Measurements from ENCODE around the gene MEG3. TPM values are rescaled to one million over a fixed set of nuclear protein-coding genes. Genes with fewer than 3 reads are reported as not detected.
A peak's percentile ranks its signal among the peaks of the same experiment; 100 is the strongest.

Gene MEG3
- total RNA-seq, 1 donor from 2014 or later: 32.3 TPM

- Mint-ChIP-seq H3K9me3 (ENCODE audit: low read depth) (no peaks in the 10 kb centered on the region), H3K27ac (no peak overlapping the region), H3K4me3 (ENCODE audit: low read depth) (no peak overlapping the region), H3K36me3 (ENCODE audit: insufficient read depth) (no peaks in the 10 kb centered on the region), H3K4me1 (ENCODE audit: low read depth) (peaks cover 27% of the 10 kb centered on the region), H3K27me3 (peaks cover 16% of the 10 kb centered on the region)
- TF ChIP-seq CTCF (IDR thresholded peaks at IDR 0.05; ENCODE audit: unreplicated experiment): no peak
- DNase-seq (ENCODE audit: low spot score, unreplicated experiment): no peak
These were observed 46.8 kb upstream of the MEG3 start for GRCh38 chr14:100778951-100779690.

DNA sequence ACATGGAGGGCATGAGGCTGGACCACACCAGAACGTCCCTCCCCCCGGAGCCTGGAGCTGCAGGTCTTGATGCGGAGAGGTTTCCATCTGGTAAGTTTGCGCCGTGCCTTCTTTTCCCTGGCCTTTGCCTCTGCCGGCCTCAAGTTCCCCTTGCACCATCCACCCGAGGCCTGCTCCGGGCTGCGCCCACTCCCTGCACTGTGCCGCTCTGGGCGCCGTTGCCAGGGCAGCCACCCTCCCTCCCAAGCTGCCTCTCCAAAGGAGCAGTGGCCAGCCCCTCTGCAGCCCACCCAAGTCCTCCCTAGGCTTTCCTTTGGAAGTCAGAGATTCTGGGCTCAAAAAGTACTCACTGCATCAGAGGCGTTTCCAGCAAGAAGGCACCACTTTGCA is 46.2 kb upstream of the MEG3 start:
- DNase-seq (ENCODE audit: low spot score, unreplicated experiment): no peak
- no peak for TF ChIP-seq CTCF (IDR thresholded peaks at IDR 0.05; ENCODE audit: unreplicated experiment)
- Mint-ChIP-seq H3K4me3 (ENCODE audit: low read depth) (no peak overlapping the region), H3K27me3 (peaks cover 15% of the 10 kb centered on the region), H3K4me1 (ENCODE audit: low read depth) (peaks cover 29% of the 10 kb centered on the region), H3K27ac (no peak overlapping the region), H3K9me3 (ENCODE audit: low read depth) (no peaks in the 10 kb centered on the region), H3K36me3 (ENCODE audit: insufficient read depth) (no peaks in the 10 kb centered on the region)

DNA sequence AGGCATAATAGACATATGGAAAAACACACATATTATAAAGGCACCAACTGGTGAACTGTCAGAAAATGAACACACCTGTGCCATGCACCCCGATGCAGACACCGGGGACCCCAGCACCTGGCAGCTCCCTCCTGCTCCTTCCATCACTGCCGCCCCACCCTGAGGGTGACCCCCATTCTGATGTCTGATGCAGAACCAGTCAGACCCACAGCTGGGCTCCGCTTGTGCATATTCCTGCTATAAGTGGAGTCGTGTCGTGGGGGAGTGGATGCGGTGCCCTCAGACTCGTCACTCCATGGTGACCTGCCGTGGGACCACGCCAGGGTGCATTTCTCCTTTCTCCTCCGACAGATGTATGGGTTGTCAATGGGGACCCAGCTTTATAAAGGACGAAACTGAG is 45.7 kb upstream of the MEG3 start:
- Mint-ChIP-seq H3K4me3 (ENCODE audit: low read depth) (no peak overlapping the region), H3K36me3 (ENCODE audit: insufficient read depth) (no peaks in the 10 kb centered on the region), H3K27me3 (peaks cover 13% of the 10 kb centered on the region), H3K4me1 (ENCODE audit: low read depth) (peaks cover 33% of the 10 kb centered on the region), H3K9me3 (ENCODE audit: low read depth) (no peaks in the 10 kb centered on the region), H3K27ac (no peak overlapping the region)
- DNase-seq (ENCODE audit: low spot score, unreplicated experiment): no peak
- no peak for TF ChIP-seq CTCF (IDR thresholded peaks at IDR 0.05; ENCODE audit: unreplicated experiment)

GRCh38 chr14:100780646-100781355 is 45.1 kb upstream of the MEG3 start:
- H3K4me1 Mint-ChIP-seq (ENCODE audit: low read depth): peaks cover 34% of the 10 kb centered on the region
- peaks cover 14% of the 10 kb centered on the region for H3K27me3 Mint-ChIP-seq
- TF ChIP-seq CTCF (IDR thresholded peaks at IDR 0.05; ENCODE audit: unreplicated experiment): no peak
- DNase-seq (ENCODE audit: low spot score, unreplicated experiment): no peak
- H3K27ac Mint-ChIP-seq: no peak overlapping the region
- no peaks in the 10 kb centered on the region for H3K9me3 Mint-ChIP-seq (ENCODE audit: low read depth)
- H3K36me3 Mint-ChIP-seq (ENCODE audit: insufficient read depth): no peaks in the 10 kb centered on the region
- no peak overlapping the region for H3K4me3 Mint-ChIP-seq (ENCODE audit: low read depth)

GRCh38 chr14:100781952-100782351 is 44.0 kb upstream of the MEG3 start:
- TF ChIP-seq CTCF (IDR thresholded peaks at IDR 0.05; ENCODE audit: unreplicated experiment): no peak
- Mint-ChIP-seq H3K27ac (peak overlapping the region; percentile 40), H3K27me3 (peaks cover 14% of the 10 kb centered on the region), H3K9me3 (ENCODE audit: low read depth) (no peaks in the 10 kb centered on the region), H3K4me3 (ENCODE audit: low read depth) (no peak overlapping the region), H3K36me3 (ENCODE audit: insufficient read depth) (no peaks in the 10 kb centered on the region), H3K4me1 (ENCODE audit: low read depth) (peaks cover 29% of the 10 kb centered on the region)
- no peak for DNase-seq (ENCODE audit: low spot score, unreplicated experiment)

Data from progenitor cell of endocrine pancreas (in vitro differentiated cells).